GM18502 (cell line): ENCODE results near the gene KCTD18.

Experiments
- ATAC-seq: cut with Tn5 transposase; IDR thresholded peaks from one replicate; pipeline ENCODE4 v1.9.1; 2021; ENCODE audit warnings: mild to moderate bottlenecking; ENCODE audit not compliant: unreplicated experiment, poor library complexity

KCTD18 gene

DNA sequence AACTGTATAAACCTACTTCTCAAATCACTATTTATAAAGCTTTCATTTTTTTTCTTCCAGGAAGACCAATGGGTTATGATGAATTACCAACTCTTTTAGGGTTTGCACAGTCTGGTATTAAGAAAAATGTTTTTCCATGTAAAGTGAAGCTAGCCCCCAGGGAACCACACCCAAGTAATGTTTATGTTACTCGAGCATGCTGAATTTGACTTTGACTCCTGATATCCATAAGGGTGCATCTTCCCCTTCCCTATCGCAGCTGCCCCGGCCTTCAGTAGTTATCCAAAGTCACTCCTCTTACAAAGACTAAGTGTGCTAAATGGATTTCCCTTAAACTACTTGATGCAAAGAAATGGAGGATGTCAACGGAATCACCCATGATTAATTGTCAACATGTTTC is 21.7 kb downstream of the KCTD18 start:
- ATAC-seq: no peak

GRCh38 chr2:200486529-200486928 is 23.3 kb downstream of the KCTD18 start:
- ATAC-seq: no peak

GRCh38 chr2:200484934-200485333 is 24.9 kb downstream of the KCTD18 start:
- ATAC-seq: no peak

DNA sequence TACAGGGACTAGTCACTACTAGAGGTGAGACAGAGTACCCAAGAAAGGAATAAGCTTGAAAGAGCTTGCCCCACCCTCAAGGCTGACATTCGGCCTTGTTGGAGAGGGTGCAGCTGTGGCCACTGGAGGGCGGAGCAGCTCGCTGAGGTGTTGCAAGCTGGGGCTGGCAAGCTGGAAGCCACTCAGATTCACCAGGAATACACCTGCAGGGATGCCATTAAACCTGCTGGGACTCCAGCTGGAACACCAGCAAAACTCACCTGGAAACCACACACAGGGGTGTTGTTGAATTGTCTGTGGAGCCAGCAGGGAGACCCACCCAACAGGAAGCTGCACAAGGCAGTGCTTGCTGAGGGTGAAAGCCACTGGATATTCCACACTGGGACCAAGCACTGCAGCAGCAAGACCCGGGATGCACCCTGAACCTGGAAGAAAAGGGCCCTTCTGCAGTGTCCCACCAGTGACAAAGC is 26.1 kb downstream of the KCTD18 start:
- peak; percentile 67 for ATAC-seq

- ATAC-seq: peak; percentile 43
Measured at GRCh38 chr2:200482194-200482593, 27.7 kb downstream of the KCTD18 start.

DNA sequence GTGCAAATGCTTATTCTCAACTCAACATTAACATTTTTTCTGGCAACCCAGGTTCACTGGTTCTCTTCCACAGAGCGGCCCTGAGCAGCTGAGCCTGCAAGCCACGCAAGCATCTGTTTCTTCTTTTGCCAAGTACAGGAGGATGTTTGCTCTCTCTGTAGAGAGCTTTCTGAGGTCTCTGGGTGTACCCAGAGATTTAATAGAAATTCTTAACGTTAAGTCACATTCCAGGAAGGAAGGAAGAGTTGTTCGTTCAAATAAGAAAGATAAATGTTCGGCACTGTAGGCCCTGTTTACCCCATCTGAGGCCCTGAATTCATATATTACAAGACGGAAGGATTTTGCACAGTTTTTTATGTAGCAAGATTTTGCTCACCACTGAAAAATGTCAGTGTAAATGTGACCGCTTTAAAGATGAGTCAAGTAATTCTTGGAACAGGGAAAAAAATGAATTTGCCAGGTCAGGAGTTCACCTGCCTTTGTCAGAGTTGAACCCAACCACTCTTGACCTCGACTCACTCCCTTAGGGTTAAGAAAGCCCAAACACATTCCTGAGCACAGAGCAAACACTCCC is 30.1 kb downstream of the KCTD18 start:
- ATAC-seq: no peak

GRCh38 chr2:200477667-200478131 is 32.2 kb downstream of the KCTD18 start:
- ATAC-seq: no peak

GRCh38 chr2:200476836-200477235 is 33.0 kb downstream of the KCTD18 start:
- ATAC-seq: no peak

GRCh38 chr2:200475795-200476194 is 34.1 kb downstream of the KCTD18 start:
- no peak for ATAC-seq

- ATAC-seq: no peak
Measured at GRCh38 chr2:200472853-200473464, 36.9 kb downstream of the KCTD18 start.

DNA sequence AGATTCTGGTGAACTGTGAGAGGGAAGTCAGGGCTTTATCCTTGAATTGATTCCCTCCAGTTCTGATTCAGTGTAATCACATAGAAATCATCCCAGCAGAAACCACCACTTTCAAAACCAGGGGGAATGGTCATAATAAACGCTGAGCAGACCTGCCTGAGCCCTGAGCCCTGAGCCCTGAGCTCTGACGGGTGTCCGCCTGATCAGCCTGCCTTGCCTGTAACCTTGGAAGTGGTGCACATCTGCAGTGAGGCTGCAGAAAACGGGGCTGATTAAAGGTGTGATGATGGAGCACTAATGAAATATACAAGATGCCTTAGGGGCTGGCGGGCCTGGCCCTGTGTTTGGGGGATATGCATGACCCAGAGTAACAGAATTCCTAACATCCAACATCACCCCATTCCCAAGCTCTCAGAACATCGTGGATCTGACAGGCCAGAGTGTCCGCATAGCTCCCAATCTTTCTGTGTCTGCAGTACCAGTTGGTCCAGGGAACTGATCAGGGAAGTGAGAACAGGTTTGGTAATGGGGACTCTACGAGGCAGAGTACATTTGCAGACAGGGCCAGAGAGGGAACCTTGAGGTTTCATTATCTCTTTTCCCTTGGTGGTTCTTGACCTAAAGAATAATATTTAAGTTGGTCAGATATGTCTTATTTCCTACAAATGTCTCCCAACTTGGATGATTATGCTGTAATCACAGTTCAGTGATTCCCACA is 37.8 kb downstream of the KCTD18 start:
- peak; percentile 35 for ATAC-seq

DNA sequence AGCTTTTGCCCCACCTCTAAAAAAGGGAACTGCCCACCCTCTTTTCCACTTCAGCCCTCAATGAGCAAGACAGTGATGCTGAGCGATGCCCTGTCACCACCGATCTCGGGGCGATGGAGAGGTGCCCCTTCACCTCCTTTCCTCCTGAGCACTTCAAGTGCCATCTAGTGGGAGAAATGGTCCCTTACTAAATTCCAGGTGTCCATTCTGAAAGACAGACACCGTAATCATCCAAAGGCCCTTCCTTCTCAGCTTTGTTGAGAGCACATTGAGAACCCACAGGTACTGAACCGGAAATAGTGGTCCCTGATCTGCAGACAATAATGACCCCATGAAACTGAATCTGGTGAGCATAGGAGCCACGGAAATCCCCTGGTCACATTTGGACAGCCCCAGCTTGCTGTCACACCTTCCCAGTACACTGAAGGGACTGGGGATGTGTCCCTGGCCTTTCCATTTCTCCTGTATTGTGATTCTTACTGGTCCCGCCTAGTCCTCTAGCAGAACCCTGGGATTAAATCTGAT is 38.5 kb downstream of the KCTD18 start:
- ATAC-seq: peak; percentile 84

DNA sequence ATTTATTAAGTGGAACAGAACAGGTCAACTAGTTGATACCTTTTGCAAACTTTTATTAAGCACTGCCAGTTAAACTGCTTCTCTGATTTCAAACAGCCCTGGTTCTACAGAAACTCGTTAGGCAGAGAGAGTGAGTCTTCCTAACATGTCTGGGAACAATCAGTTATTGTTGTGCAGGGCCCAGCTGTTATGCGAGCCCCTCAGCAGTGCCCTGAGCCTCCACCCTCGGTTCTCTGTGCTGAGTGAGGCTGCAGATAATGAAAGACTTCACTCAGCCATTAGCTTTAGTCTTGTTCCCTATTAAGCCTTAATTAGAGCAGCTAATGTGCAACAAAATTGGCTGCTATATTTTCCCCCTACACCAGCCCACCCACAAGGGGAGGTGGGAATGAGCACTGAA is 39.6 kb downstream of the KCTD18 start:
- no peak for ATAC-seq

DNA sequence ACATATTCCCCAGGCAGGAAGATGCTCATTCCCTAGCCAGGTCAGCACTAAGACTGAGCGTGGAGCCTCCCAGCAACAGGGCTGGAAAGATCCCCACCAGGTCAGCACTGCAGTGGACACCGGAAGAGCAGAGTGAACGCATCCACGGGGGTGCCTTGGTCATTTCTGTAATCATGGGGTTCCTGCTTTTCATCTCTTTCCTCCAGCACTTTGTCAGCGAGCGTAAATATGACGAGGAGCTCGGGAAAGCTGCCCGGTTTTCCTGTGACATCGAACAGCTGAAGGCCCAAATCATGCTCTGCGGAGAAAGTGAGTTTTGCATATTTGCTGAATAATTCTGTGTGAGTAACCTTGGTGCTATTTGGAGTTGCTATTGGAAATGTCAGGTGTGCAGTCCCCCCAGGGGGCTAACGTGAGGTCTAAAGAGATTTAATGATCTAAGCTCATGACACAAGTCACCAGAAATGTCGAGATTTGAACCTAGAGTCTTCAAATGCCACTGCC is 40.1 kb downstream of the KCTD18 start:
- no peak for ATAC-seq

DNA sequence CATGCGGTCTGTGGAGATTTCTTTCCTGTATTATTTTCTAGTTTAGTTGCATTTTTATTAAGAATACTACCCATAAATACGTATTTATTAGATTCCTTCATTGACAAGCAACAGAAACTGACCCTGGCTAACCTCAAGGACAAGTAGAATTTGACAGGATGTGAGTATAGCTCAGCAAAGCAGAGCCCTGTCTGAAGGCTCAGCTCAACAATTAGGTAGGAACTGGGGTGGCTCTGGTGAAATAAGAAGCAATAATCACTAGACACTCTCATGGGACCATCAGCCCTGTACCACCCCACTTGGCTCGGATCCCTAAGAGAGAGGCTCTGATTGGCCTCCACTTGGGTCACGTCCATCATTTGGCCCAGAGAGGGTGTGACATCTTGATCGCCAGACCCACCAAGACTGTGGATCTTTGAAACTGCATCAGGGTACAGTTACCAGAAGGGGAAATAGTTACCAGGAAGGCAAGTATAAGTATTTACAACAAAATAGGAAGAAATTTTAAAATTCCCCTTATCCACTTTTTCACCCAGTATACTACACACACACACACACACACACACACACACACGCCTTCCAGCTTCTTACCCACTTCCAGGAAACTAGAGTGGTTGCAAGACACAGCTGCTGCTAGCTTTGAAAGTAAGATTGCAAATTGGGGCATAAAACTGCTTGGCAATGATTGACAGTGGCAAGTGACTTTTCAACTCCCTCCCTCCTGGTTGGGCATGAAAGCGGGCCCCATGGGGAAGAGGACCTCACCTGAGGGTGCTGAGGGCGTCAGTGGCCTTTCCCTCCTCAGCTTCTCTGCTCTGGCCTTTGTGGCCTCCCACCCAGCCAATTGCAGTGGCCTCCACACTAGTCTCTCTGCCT is 41.8 kb downstream of the KCTD18 start:
- ATAC-seq: no peak

DNA sequence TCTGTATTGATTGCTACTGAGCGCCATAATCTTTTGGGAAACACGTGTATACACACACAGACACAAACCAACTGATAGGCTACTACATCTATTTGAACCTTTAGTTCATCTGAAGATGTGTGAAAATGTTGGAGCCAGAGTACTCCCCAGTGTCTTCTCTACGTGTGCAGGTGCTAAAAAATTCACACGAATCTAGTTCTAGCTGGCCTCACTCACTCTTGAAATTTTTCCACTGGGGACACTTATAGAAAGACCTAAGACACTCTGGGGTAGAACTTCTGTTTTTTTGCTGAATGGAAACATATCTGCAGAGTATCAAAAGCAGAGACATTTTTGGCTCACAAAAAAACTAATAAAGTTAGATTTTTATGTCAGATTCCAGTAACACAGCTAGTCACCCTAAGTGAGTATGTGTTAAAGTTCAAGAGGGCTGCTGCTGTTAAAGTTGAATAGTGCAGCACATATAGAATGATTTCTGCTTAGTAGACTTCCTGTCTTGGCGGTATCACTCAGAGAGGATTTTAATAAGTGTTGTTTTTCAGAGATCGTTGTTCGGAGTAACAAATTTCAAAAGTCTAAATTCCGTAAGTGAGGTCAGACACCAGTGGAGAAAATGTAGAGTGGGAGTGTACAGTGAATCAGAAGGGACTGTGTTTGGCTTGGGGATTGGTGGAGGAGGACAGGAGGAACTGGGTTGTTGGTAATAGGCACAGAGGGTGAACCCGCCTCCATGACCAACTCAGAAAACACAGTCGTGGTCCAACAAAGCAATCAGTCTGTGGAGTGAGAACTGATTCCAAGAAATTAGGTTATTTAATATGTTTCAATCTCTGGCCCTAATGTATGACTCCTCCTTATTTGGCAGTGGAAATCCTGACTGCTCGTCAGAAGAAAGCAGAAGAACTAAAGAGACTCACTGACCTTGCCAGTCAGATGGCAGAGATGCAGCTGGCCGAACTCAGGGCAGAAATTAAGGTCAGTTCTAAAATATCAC is 43.1 kb downstream of the KCTD18 start:
- ATAC-seq: no peak

GRCh38 chr2:200463452-200463851 is 46.4 kb downstream of the KCTD18 start:
- no peak for ATAC-seq

- no peak for ATAC-seq
Measured at GRCh38 chr2:200461846-200462710, 47.8 kb downstream of the KCTD18 start.
